ENCODE results near the gene TEPSIN.
A peak's percentile ranks its signal among the peaks of the same experiment; 100 is the strongest.

TEPSIN gene, protein sequence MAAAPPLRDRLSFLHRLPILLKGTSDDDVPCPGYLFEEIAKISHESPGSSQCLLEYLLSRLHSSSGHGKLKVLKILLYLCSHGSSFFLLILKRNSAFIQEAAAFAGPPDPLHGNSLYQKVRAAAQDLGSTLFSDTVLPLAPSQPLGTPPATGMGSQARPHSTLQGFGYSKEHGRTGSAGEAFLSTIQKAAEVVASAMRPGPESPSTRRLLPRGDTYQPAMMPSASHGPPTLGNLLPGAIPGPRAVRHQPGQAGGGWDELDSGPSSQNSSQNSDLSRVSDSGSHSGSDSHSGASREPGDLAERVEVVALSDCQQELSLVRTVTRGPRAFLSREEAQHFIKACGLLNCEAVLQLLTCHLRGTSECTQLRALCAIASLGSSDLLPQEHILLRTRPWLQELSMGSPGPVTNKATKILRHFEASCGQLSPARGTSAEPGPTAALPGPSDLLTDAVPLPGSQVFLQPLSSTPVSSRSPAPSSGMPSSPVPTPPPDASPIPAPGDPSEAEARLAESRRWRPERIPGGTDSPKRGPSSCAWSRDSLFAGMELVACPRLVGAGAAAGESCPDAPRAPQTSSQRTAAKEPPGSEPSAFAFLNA

GRCh38 chr17:81238815-81239713 lies at the start of gene TEPSIN, which contains the start of gene NDUFAF8:
TEPSIN (minus strand) TSS chr17:81239055; CDS start chr17:81239033, 22 bp downstream.
NDUFAF8 (plus strand) TSS chr17:81239318; CDS start chr17:81239364, 46 bp downstream.
- peak; percentile 98 for DNase-seq (ENCODE audit: low spot score)

- no peak for DNase-seq (ENCODE audit: low spot score)
These were observed 49.0 kb upstream of the TEPSIN start for GRCh38 chr17:81287741-81288430.

DNA sequence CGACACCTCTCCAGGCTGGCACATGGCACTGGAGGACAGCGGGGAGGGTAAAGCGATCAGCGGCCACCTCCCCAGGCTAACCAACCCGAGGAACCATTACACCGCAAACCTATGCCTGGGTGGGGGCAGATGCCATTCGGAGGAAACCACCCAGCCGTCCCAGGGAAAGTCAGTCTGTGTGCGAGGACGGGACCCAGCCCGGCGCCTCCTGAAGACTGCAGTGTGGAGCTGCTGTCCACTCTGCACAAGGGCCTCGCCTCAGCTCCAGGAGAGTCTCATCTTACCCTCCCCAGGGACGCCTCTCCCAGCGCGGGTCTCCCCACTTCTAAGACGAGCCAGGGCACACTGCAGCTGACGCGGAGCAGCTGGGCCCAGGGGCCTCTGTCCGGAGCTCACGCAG lies 48.3 kb upstream of the TEPSIN start:
- DNase-seq (ENCODE audit: low spot score): no peak

- no peak for DNase-seq (ENCODE audit: low spot score)
These were observed 47.8 kb upstream of the TEPSIN start for GRCh38 chr17:81286491-81287145.

GRCh38 chr17:81285894-81286293 lies 47.0 kb upstream of the TEPSIN start:
- no peak for DNase-seq (ENCODE audit: low spot score)

GRCh38 chr17:81285179-81285878 lies 46.5 kb upstream of the TEPSIN start:
- peak; percentile 70 for DNase-seq (ENCODE audit: low spot score)

DNA sequence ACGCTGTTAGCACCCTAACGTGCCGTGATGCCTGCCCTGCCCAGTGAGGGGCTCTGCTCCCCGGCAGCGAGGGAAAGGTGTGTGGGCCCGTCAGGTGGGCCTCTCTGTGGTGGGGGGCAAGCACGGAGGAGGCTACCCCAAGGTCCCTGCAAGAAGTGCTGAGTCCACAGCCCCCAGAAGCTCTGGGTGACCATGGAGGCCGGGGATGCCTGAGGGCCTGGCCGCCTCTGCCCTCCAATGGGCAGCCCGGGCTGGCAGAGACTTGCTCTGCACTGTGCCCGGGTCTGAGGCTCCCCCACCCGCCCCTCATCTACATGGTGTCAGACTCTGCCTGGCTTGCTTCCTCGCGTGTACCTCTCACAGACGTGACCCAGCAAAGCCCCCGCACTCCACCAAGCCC lies 44.0 kb upstream of the TEPSIN start:
- DNase-seq (ENCODE audit: low spot score): no peak

DNA sequence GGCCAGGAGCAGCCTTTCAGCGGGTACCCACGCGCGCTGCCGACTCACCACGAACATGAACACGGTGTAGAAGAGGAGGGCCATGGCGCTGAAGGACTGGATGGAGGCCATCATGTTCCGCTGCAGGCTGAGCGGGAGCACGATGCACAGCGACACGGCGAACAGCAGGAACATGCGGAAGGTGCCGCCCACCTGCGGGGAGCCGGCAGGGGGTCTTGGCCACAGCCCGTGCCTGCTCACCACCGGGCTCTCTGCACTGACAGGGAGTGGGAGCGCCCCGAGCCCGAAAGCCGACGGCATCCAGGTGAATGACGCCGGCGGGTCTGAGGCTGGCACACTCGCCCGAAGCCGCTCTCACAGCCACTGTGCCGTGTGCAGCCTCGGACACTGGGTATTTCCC lies 43.3 kb upstream of the TEPSIN start:
- DNase-seq (ENCODE audit: low spot score): no peak

GRCh38 chr17:81280571-81280970 lies 41.7 kb upstream of the TEPSIN start:
- no peak for DNase-seq (ENCODE audit: low spot score)

- DNase-seq (ENCODE audit: low spot score): no peak
These were observed 40.7 kb upstream of the TEPSIN start for GRCh38 chr17:81279278-81280275.

- no peak for DNase-seq (ENCODE audit: low spot score)
These were observed 40.0 kb upstream of the TEPSIN start for GRCh38 chr17:81278831-81279230.

GRCh38 chr17:81277946-81278693 lies 39.3 kb upstream of the TEPSIN start:
- no peak for DNase-seq (ENCODE audit: low spot score)

DNA sequence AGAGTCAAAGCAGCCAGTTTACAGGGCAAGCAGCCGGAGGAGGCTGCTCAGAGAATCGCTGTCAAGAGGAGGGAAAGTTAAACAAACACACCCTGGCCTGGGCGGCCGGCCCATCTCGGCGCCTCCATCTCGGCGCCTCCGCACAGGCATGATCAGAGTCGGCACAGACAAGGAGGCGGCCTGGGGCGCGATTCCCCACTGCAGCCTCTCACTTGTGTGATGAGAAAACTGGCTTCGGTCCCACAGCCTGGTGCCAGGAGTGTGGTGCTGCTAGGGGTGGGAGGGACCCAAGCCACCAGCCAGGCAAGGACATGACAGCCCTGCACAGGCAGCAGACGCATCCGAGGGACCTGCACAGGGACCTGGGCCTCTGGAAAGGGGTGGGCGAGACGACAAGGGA lies 38.6 kb upstream of the TEPSIN start:
- no peak for DNase-seq (ENCODE audit: low spot score)

DNA sequence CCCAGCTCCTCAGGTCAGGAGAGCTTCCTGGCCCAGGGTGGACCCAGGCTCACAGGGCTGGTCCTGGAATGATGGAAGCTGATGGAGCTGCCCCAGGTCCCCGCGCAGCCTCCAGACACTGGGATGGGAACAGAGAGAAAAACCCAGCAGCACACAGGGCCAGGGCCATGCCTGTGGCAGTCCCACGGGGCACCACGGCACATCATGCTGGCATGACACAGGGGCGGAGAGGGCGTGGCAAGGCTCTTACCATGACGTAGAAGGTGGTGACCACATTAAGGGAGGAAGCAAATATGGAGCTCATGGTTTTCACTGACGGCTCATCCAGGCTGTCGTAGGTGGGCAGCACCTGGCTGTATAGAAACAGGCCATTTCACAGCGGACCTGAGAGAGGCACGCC lies 37.9 kb upstream of the TEPSIN start:
- no peak for DNase-seq (ENCODE audit: low spot score)

DNA sequence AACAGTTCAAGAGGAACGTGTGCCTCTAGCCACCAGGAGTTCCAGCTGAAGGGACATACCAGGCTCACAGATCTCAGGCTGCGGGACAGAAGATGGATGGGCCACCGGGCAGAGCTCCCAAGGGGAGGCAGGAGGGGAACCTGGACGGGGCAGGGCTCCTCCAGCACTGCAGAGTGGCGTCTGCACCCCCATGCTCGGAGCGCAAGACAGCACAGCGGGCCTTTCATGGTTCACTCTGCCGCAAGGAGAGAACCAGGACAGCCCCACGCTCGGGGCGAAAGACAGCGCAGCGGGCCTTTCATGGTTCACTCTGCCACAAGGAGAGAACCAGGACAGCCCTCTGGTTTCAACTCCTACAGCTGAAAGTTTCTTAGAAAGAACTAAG lies 35.6 kb upstream of the TEPSIN start:
- DNase-seq (ENCODE audit: low spot score): no peak

DNA sequence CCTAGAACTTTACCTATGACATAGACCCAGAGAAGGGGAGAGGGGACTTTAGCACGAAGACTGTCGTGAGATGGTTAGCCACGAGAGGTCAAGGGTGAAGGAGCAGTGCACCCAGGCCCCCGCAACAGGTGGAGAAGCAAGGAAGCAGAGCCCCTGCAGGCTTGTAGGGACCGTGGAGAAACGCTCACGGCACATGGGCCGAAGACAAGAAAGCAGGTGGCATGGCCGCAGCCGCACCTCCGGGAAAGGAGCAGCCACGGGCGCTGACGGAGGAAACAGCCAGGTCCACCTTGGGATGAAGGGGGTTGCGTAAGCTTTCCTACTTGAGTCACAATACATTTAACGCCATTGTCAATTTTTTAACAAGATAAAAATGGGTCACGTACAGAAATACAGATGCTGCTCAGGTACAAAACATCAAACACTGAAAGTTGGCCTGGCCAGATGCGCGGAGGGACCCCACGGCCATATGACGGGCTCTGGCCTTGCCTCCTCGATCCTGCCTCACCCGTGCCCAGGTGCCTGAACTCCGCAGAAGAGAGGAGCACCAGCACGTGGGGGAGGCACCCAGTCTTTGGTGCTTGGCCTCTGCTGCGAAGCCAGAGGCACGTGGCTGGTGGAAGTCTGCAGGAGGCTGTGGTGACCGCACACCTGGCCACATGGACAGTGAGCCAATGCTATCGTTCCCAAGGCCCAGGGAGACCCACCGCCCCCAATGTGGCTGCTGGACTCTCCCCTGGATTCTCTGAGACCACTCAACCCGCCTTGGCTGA lies 35.0 kb upstream of the TEPSIN start:
- no peak for DNase-seq (ENCODE audit: low spot score)

DNA sequence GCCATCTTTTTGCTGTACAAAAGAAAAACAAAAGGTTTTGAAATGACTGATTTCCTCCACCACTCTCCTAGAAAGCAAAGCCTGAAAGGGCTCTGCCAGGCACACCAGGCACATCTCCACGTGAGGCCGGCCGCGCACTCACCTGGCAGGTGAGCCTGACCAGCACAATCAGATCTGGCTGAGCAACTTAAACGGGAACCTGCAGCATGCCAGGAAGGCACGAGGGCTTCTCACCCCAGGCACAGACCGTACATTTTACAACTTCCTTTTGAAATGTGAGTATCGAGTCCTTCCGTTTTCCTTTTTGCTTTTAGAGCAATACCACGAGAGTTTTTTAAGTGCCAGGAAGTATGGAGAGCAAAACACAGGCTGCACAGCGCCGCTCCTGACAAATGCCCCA lies 33.8 kb upstream of the TEPSIN start:
- no peak for DNase-seq (ENCODE audit: low spot score)

- DNase-seq (ENCODE audit: low spot score): no peak
These were observed 32.4 kb upstream of the TEPSIN start for GRCh38 chr17:81271226-81271625.
